H9 (cell line): Measurements from ENCODE around the gene SDK1. TPM values are rescaled to one million over a fixed set of nuclear protein-coding genes. Genes with fewer than 3 reads are reported as not detected.

Source experiments
- DNase-seq: peaks from one replicate; pipeline ENCODE4 v3.0.0-alpha.2; 2017
- H2AFZ ChIP-seq: one replicate; pipeline ENCODE4 v1.6.1; 2013; ENCODE audit warnings: mild to moderate bottlenecking, low read length, control low read depth, moderate library complexity
- H2AK5ac ChIP-seq: 2 replicates; pipeline ENCODE4 v1.6.1; 2013; ENCODE audit warnings: low read length, control low read depth, mixed read lengths; ENCODE audit not compliant: insufficient read length
- H2BK120ac ChIP-seq: one replicate; pipeline ENCODE4 v1.6.1; 2013; ENCODE audit warnings: low read depth, mild to moderate bottlenecking, low read length, control low read depth, inconsistent platforms; ENCODE audit not compliant: poor library complexity, severe bottlenecking
- H2BK12ac ChIP-seq: 2 replicates; pipeline ENCODE4 v1.6.1; 2013; ENCODE audit warnings: low read length, control low read depth, mixed read lengths, low read depth; ENCODE audit not compliant: insufficient read length
- H2BK15ac ChIP-seq: 2 replicates; pipeline ENCODE4 v1.6.1; 2013; ENCODE audit warnings: low read depth, low read length, control low read depth
- H2BK20ac ChIP-seq: one replicate; pipeline ENCODE4 v1.6.1; 2013; ENCODE audit warnings: low read depth, mild to moderate bottlenecking, low read length, control low read depth, inconsistent platforms; ENCODE audit not compliant: poor library complexity, severe bottlenecking
- H2BK5ac ChIP-seq: 2 replicates; pipeline ENCODE4 v1.6.1; 2013; ENCODE audit warnings: low read length, control low read depth, mixed read lengths; ENCODE audit not compliant: insufficient read length
- H3K14ac ChIP-seq: 2 replicates; pipeline ENCODE4 v1.6.1; 2013; ENCODE audit warnings: low read length, control low read depth; ENCODE audit not compliant: insufficient read depth
- H3K18ac ChIP-seq: 2 replicates; pipeline ENCODE4 v1.6.1; 2013; ENCODE audit warnings: low read depth, mild to moderate bottlenecking, mixed read lengths, low read length, control low read depth; ENCODE audit not compliant: insufficient read length
- H3K23ac ChIP-seq: 2 replicates; pipeline ENCODE4 v1.6.1; 2013; ENCODE audit warnings: low read length, control low read depth, mixed read lengths, low read depth; ENCODE audit not compliant: insufficient read length
- H3K23me2 ChIP-seq: 2 replicates; pipeline ENCODE4 v1.6.1; 2013; ENCODE audit warnings: low read depth, mild to moderate bottlenecking, mixed read lengths, low read length, control low read depth; ENCODE audit not compliant: insufficient read length, poor library complexity, severe bottlenecking
- H3K27ac ChIP-seq: 2 replicates; pipeline ENCODE4 v1.5.1; 2013; ENCODE audit warnings: low read length, control low read depth, mixed read lengths, low read depth; ENCODE audit not compliant: insufficient read length
- H3K27me3 ChIP-seq: 2 replicates; pipeline ENCODE4 v1.6.1; 2013; ENCODE audit warnings: low read length, control low read depth, inconsistent platforms; ENCODE audit not compliant: insufficient read depth
- H3K4ac ChIP-seq: 2 replicates; pipeline ENCODE4 v1.6.1; 2013; ENCODE audit warnings: low read depth, mild to moderate bottlenecking, control low read depth, inconsistent platforms, low read length, moderate library complexity
- H3K4me1 ChIP-seq: 2 replicates; pipeline ENCODE4 v1.6.1; 2013; ENCODE audit warnings: low read length, control low read depth, inconsistent platforms; ENCODE audit not compliant: insufficient read depth
- H3K4me2 ChIP-seq: 2 replicates; pipeline ENCODE4 v1.6.1; 2013; ENCODE audit warnings: low read length, control low read depth, mixed read lengths; ENCODE audit not compliant: insufficient read length, insufficient read depth
- H3K56ac ChIP-seq: 2 replicates; pipeline ENCODE4 v1.6.1; 2013; ENCODE audit warnings: low read depth, mild to moderate bottlenecking, mixed read lengths, low read length, control low read depth; ENCODE audit not compliant: insufficient read length
- H3K79me1 ChIP-seq: 2 replicates; pipeline ENCODE4 v1.6.1; 2013; ENCODE audit warnings: low read depth, mild to moderate bottlenecking, moderate library complexity, low read length, control low read depth, inconsistent platforms; ENCODE audit not compliant: insufficient read depth, poor library complexity, severe bottlenecking
- H3K79me2 ChIP-seq: 2 replicates; pipeline ENCODE4 v1.6.1; 2013; ENCODE audit warnings: low read length, control low read depth, inconsistent platforms; ENCODE audit not compliant: insufficient read depth
- H3K9ac ChIP-seq: 2 replicates; pipeline ENCODE4 v1.6.1; 2013; ENCODE audit warnings: low read length, control low read depth, mixed read lengths; ENCODE audit not compliant: insufficient read length; ENCODE audit errors: extremely low read depth
- H3K9me3 ChIP-seq: one replicate; pipeline ENCODE4 v1.6.1; 2013; ENCODE audit warnings: low read depth, low read length, inconsistent platforms; ENCODE audit not compliant: control insufficient read depth
- H3T11ph ChIP-seq: one replicate; pipeline ENCODE4 v1.6.1; 2013; ENCODE audit warnings: mild to moderate bottlenecking, low read length, control low read depth, inconsistent platforms
- H4K20me1 ChIP-seq: one replicate; pipeline ENCODE4 v1.6.1; 2013; ENCODE audit not compliant: control insufficient read depth, insufficient read length, insufficient read depth
- H4K5ac ChIP-seq: 2 replicates; pipeline ENCODE4 v1.6.1; 2013; ENCODE audit warnings: low read depth, mild to moderate bottlenecking, mixed read lengths, low read length, control low read depth; ENCODE audit not compliant: insufficient read length
- H4K8ac ChIP-seq: replicated peaks from 2 replicates; pipeline ENCODE4 v1.6.1; 2013; ENCODE audit warnings: low read length, control low read depth, mixed read lengths, low read depth; ENCODE audit not compliant: insufficient read length
- H4K91ac ChIP-seq: 2 replicates; pipeline ENCODE4 v1.6.1; 2013; ENCODE audit warnings: low read depth, mild to moderate bottlenecking, moderate library complexity, mixed read lengths, low read length, control low read depth; ENCODE audit not compliant: insufficient read length
- H3K27ac Mint-ChIP-seq, 3 experiments: 2 replicates in 2 of 3; 3 replicates in 1 of 3; pipeline ENCODE4 v1.8.0; 2020 to 2021; ENCODE audit warnings: mixed read lengths in 3 of 3, mild to moderate bottlenecking in 1 of 3, moderate library complexity in 1 of 3
- H3K27me3 Mint-ChIP-seq: 2 replicates; pipeline ENCODE4 v1.8.0; 2021; ENCODE audit warnings: low read depth, mild to moderate bottlenecking, moderate library complexity, mixed read lengths
- H3K36me3 Mint-ChIP-seq, 3 experiments: 2 replicates in 2 of 3; 3 replicates in 1 of 3; pipeline ENCODE4 v1.8.0; 2020 to 2021; ENCODE audit warnings: low read depth in 3 of 3, mixed read lengths in 3 of 3; ENCODE audit not compliant: insufficient read depth in 1 of 3
- H3K4me1 Mint-ChIP-seq, 2 experiments: 2 replicates each; pipeline ENCODE4 v1.8.0; 2020; ENCODE audit warnings: mixed read lengths in 2 of 2
- H3K4me3 Mint-ChIP-seq, 2 experiments: 2 replicates in 1 of 2; 3 replicates in 1 of 2; pipeline ENCODE4 v1.8.0; 2020 to 2021; ENCODE audit warnings: mild to moderate bottlenecking in 2 of 2, mixed read lengths in 2 of 2, moderate library complexity in 1 of 2
- H3K9me3 Mint-ChIP-seq, 2 experiments: 2 replicates in 1 of 2; 3 replicates in 1 of 2; pipeline ENCODE4 v1.8.0; 2020; ENCODE audit warnings: mild to moderate bottlenecking in 2 of 2, mixed read lengths in 2 of 2, moderate library complexity in 1 of 2
- CTCF ChIP-seq: fragments of 200-600 bp; sonication (generic); conservative IDR thresholded peaks from 3 replicates; pipeline ENCODE4 v1.8.0; 2021; ENCODE audit warnings: antibody characterized with exemption, mild to moderate bottlenecking
- WGBS: extraction: QIAGEN DNeasy Blood & Tissue Kit; methylation state at CpG from one replicate; pipeline ENCODE4 v1.1.7; 2013; ENCODE audit warnings: missing lambda C conversion rate, low lambda C conversion rate, mixed read lengths; ENCODE audit not compliant: insufficient read length; ENCODE audit errors: extremely low coverage; 5-methylcytosine and 5-hydroxymethylcytosine counted together
- total RNA-seq: library from RNA; stranded (reverse); gene quantifications from 2 replicates; pipeline ENCODE4 v1.2.1, GENCODE V29; 2021

The SDK1 gene
- total RNA-seq, 1 experiment from 2014 or later, result 8.7 TPM

- H3K23ac ChIP-seq, result no peak overlapping the region
- H3T11ph ChIP-seq, result no peak overlapping the region
- no peak overlapping the region for H3K27ac ChIP-seq
- no peak overlapping the region for H2BK12ac ChIP-seq
- H4K20me1 ChIP-seq, result peaks cover 2% of the 10 kb centered on the region
- H2AFZ ChIP-seq, result no peak overlapping the region
- no peak for DNase-seq
- H4K5ac ChIP-seq, result no peak overlapping the region
- H3K14ac ChIP-seq, result no peak overlapping the region
- H4K8ac ChIP-seq, result no peak overlapping the region
- no peaks in the 10 kb centered on the region for H3K23me2 ChIP-seq
- no peak for TF ChIP-seq CTCF
- no peaks in the 10 kb centered on the region for H3K79me2 ChIP-seq
- H4K91ac ChIP-seq, result no peak overlapping the region
- no peak overlapping the region for H2BK5ac ChIP-seq
- WGBS, result no CpG with 5 or more reads among the region's 10 CpGs
- H3K4me1 Mint-ChIP-seq, result peaks cover 12 to 24% of the 10 kb centered on the region in 2 experiments
- peaks cover 9% of the 10 kb centered on the region; the same call in 1 of the 2 replicates for H3K4me1 ChIP-seq
- no peak overlapping the region for H2BK120ac ChIP-seq
- peak overlapping the region in 1 of 3 experiments; percentile 63; a peak in 1 of 7 replicates for H3K27ac Mint-ChIP-seq
- H3K18ac ChIP-seq, result no peak overlapping the region
- H3K4ac ChIP-seq, result no peak overlapping the region
- no peaks in the 10 kb centered on the region for H3K27me3 ChIP-seq
- H2BK15ac ChIP-seq, result no peak overlapping the region
- H3K9me3 ChIP-seq, result no peaks in the 10 kb centered on the region
- no peak overlapping the region for H2BK20ac ChIP-seq
- no peaks in the 10 kb centered on the region for H3K27me3 Mint-ChIP-seq
- no peak overlapping the region for H3K4me2 ChIP-seq
- H2AK5ac ChIP-seq, result no peak overlapping the region
- no peaks in the 10 kb centered on the region for H3K79me1 ChIP-seq
- H3K36me3 Mint-ChIP-seq, result no peaks in the 10 kb centered on the region
- H3K9me3 Mint-ChIP-seq, result no peaks in the 10 kb centered on the region
- no peak overlapping the region for H3K4me3 Mint-ChIP-seq
- H3K9ac ChIP-seq, result no peak overlapping the region
- no peak overlapping the region for H3K56ac ChIP-seq
Measured at GRCh38 chr7:3682028-3682710, 381.1 kb downstream of the SDK1 start.
